Glutamatergic neuron (in vitro differentiated cells): ENCODE data around the gene RPL34. TPM values are rescaled to one million over a fixed set of nuclear protein-coding genes. Genes with fewer than 3 reads are reported as not detected.

ENCODE experiments used
- DNase-seq: peaks from one replicate; pipeline ENCODE4 v3.0.0; 2022
- H3K27ac Mint-ChIP-seq: one replicate; pipeline ENCODE4 v1.8.0; 2020; ENCODE audit warnings: mild to moderate bottlenecking, mixed read lengths, inconsistent platforms; ENCODE audit not compliant: unreplicated experiment
- H3K27me3 Mint-ChIP-seq: one replicate; pipeline ENCODE4 v1.8.0; 2020; ENCODE audit warnings: mild to moderate bottlenecking, moderate library complexity, mixed read lengths, inconsistent platforms; ENCODE audit not compliant: unreplicated experiment
- H3K36me3 Mint-ChIP-seq: one replicate; pipeline ENCODE4 v1.8.0; 2020; ENCODE audit warnings: mild to moderate bottlenecking, mixed read lengths, inconsistent platforms; ENCODE audit not compliant: unreplicated experiment
- H3K4me1 Mint-ChIP-seq: one replicate; pipeline ENCODE4 v1.8.0; 2020; ENCODE audit warnings: mild to moderate bottlenecking, low read depth, mixed read lengths, inconsistent platforms; ENCODE audit not compliant: unreplicated experiment
- H3K4me3 Mint-ChIP-seq: one replicate; pipeline ENCODE4 v1.8.0; 2020; ENCODE audit warnings: mild to moderate bottlenecking, mixed read lengths, inconsistent platforms; ENCODE audit not compliant: unreplicated experiment
- H3K9me3 Mint-ChIP-seq: one replicate; pipeline ENCODE4 v1.8.0; 2020; ENCODE audit warnings: mild to moderate bottlenecking, moderate library complexity, mixed read lengths, inconsistent platforms; ENCODE audit not compliant: unreplicated experiment
- total RNA-seq: library from RNA; stranded (reverse); fragmentation: NEBNext Ultra II Directional; extraction: Animal tissue kit (Norgen Biotek cat#: 25700); gene quantifications from one replicate; pipeline ENCODE4 v1.2.1, GENCODE V29; 2021; ENCODE audit not compliant: unreplicated experiment
- TF ChIP-seq, protein P1 (sequence below): fragments of 200-600 bp; sonication (generic); IDR thresholded peaks from one replicate; pipeline ENCODE4 v1.5.0; 2021; ENCODE audit not compliant: partially characterized antibody, unreplicated experiment

RPL34 gene
- total RNA-seq, 1 donor from 2014 or later: 724 TPM

DNA sequence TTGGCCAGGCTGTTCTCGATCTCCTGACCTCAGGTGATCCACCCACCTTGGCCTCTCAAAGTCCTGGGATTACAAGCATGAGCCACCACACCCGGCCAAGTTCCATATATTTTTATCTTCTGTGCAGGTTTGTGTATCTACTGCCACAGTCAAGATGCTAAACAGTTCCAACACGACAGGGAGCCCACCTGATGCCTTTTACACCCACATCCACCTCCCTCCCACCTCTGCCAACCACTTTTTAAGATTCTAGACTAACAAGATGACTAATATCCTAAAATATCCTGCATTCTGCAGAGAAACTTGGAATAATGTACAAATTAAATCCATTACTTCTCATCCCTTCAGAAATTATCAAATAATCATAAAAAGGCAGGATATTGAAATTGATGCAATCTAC, 19.3 kb upstream of the RPL34 start:
- Mint-ChIP-seq H3K27me3 (peaks cover 4% of the 10 kb centered on the region), H3K4me3 (no peak overlapping the region), H3K4me1 (no peaks in the 10 kb centered on the region), H3K36me3 (peaks cover 5% of the 10 kb centered on the region), H3K9me3 (no peaks in the 10 kb centered on the region), H3K27ac (no peak overlapping the region)
- no peak for DNase-seq
- TF ChIP-seq, protein P1, sequence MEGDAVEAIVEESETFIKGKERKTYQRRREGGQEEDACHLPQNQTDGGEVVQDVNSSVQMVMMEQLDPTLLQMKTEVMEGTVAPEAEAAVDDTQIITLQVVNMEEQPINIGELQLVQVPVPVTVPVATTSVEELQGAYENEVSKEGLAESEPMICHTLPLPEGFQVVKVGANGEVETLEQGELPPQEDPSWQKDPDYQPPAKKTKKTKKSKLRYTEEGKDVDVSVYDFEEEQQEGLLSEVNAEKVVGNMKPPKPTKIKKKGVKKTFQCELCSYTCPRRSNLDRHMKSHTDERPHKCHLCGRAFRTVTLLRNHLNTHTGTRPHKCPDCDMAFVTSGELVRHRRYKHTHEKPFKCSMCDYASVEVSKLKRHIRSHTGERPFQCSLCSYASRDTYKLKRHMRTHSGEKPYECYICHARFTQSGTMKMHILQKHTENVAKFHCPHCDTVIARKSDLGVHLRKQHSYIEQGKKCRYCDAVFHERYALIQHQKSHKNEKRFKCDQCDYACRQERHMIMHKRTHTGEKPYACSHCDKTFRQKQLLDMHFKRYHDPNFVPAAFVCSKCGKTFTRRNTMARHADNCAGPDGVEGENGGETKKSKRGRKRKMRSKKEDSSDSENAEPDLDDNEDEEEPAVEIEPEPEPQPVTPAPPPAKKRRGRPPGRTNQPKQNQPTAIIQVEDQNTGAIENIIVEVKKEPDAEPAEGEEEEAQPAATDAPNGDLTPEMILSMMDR: no peak

DNA sequence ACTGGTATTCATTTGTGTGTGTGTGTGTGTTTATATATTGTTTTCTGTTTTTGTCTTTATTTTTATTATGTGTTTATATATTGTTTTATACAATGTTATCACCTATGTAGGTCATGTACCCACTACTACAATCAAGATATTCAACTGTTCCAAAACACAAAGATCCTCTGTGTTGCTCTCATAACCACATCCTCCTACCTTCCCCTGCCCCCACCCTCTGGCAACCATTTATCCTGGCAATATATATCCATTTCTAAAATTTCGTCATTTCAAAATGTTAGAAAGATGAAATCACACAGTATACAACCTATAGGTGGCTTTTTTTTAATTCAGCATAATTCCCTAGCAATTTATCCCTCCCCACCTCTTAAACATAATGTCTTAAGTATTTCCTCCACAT, 18.8 kb upstream of the RPL34 start:
- H3K36me3 Mint-ChIP-seq: peaks cover 3% of the 10 kb centered on the region
- H3K27ac Mint-ChIP-seq: no peak overlapping the region
- no peak overlapping the region for H3K4me3 Mint-ChIP-seq
- H3K27me3 Mint-ChIP-seq: peaks cover 2% of the 10 kb centered on the region
- TF ChIP-seq, protein P1: no peak
- H3K4me1 Mint-ChIP-seq: no peaks in the 10 kb centered on the region
- DNase-seq: no peak
- no peaks in the 10 kb centered on the region for H3K9me3 Mint-ChIP-seq

DNA sequence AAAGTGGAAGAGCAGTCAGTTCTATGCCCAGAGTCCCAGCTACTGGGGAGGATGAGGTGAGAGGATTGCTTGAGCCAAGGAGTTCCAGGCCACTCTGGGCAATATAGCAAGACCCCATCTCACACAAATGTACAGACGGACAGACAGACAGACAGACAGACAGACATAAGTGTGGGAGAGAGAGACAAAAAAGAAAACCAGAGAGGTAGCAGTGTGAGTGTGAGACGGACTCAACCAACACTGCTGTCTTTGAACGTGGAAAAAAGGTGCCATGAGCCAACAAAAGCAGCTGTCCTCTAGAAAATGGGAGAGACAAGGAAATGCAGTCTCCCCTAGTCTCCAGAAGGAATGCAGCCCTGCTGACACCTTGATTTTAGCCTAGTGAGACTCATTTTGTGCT, 18.2 kb upstream of the RPL34 start:
- Mint-ChIP-seq H3K27me3 (peaks cover 1% of the 10 kb centered on the region), H3K4me1 (no peaks in the 10 kb centered on the region), H3K9me3 (no peaks in the 10 kb centered on the region), H3K4me3 (no peak overlapping the region), H3K27ac (no peak overlapping the region), H3K36me3 (peaks cover 5% of the 10 kb centered on the region)
- TF ChIP-seq, protein P1: no peak
- DNase-seq: no peak

DNA sequence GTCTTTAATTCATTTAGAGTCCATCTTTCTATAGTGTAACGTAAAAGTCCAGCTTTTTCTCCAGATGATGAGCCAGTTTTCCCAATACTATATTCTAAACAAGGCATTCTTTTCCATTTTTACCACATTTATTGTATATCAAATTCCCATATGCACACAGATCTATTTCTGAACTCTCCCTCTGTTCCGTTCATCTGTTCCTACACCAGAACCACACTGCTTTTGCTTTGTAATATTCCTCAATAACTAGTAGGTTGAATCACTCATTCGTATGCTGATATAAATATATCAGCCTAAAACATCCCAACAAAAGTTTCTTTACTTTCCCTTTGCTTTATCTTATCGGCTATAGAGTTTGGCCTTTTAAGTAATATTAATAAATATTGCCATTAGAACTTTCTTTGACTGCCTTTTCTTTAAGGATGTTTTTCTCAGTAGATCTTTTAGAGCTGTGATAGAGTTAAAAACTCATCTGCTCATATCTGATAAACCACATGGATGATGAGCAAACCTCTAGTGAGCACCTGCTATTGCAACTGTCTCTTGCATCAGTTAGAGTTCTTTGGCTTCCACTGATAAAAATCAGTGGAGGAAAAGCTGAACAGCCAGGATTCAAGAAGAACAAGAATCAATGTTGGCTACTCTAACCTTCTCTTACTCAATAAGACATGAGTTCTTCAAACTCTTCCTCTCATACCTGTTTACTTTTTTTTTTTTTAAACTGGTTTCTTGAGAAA, 13.1 kb upstream of the RPL34 start:
- TF ChIP-seq, protein P1: no peak
- no peak overlapping the region for H3K27ac Mint-ChIP-seq
- H3K36me3 Mint-ChIP-seq: peaks cover 5% of the 10 kb centered on the region
- no peaks in the 10 kb centered on the region for H3K4me1 Mint-ChIP-seq
- DNase-seq: no peak
- no peaks in the 10 kb centered on the region for H3K27me3 Mint-ChIP-seq
- no peaks in the 10 kb centered on the region for H3K9me3 Mint-ChIP-seq
- no peak overlapping the region for H3K4me3 Mint-ChIP-seq

DNA sequence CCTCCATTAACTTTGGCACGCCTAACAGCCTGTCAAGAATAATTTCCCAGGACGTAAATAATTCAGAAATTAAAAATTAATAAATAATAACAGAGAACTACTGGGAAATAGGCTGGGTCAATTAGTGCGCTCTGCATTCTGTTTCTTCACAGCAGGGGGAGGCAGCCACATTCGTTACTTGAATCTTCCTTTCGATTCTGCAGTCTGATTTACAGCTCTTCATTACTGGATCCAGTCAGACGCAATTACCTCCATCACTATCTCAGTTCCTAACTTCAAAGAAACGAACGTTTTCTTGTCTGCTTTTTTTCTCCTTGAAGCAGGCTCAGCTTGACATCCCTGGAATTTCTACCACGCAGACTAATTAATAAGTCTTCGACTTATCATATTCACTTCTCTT, 9.0 kb upstream of the RPL34 start:
- H3K4me1 Mint-ChIP-seq: no peaks in the 10 kb centered on the region
- H3K4me3 Mint-ChIP-seq: no peak overlapping the region
- H3K27me3 Mint-ChIP-seq: no peaks in the 10 kb centered on the region

More for the DNA sequence above, 9.0 kb upstream of the RPL34 start:
- H3K27ac Mint-ChIP-seq: no peak overlapping the region
- TF ChIP-seq, protein P1: no peak
- no peak for DNase-seq
- H3K9me3 Mint-ChIP-seq: no peaks in the 10 kb centered on the region
- peaks cover 10% of the 10 kb centered on the region for H3K36me3 Mint-ChIP-seq
